GM12864 (cell line): ENCODE measurements around the gene LNPEP.
A peak's percentile ranks its signal among the peaks of the same experiment; 100 is the strongest.

Experiments used
- DNase-seq: peaks from one replicate; pipeline ENCODE4 v3.0.0-alpha.2; 2011; ENCODE audit warnings: low read depth
- H3K4me3 ChIP-seq: 2 replicates; pipeline ENCODE4 v1.5.1; 2011; ENCODE audit warnings: mild to moderate bottlenecking, low read depth, low read length, control low read depth
- TF ChIP-seq, protein P1 (sequence below): IDR thresholded peaks from 2 replicates; pipeline ENCODE4 v1.5.1; 2011; ENCODE audit warnings: low read depth, mild to moderate bottlenecking, moderate library complexity, low read length, control low read depth, inconsistent platforms; ENCODE audit errors: missing control alignments

The LNPEP gene

DNA sequence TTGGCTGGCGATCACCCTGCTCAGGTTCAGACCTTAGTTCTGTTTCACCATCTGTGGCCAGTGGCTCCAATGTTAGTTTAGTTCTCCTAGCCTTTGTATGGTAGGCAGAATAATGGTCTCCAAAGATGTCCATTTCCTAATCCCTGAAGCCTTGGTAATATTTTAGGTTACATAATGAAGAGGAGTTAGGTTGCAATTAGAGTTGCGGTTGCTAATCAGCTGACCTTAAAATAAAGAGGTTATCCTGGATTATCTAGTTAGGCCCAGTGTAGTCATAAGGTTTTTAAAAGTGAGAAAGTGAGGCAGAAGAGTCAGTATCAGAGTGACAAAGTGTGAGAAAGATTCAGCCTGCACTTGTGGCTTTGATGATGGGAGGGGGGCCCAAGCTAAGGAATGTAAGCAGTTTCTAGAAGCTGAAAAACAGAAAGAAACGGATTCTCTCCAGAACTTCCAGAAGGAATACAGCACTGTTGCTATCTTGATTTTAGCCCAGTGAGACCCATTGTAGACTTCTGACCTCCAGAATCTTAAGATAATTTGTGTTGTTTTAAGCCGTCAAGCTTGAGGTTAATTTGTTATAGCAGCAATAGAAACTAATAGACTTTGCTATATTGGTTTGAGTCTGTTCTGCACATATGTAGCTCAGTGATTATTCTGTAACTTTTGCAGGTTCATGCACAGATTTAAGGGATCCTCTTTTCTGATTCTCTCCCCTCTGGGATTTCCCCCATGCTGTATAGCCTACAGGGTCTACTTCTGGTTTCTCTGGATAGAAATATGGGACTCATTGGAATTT, 21.6 kb downstream of the LNPEP start:
- H3K4me3 ChIP-seq = peak overlapping the region; percentile 22; the same call in 1 of the 2 replicates
- DNase-seq = no peak
- TF ChIP-seq, protein P1, sequence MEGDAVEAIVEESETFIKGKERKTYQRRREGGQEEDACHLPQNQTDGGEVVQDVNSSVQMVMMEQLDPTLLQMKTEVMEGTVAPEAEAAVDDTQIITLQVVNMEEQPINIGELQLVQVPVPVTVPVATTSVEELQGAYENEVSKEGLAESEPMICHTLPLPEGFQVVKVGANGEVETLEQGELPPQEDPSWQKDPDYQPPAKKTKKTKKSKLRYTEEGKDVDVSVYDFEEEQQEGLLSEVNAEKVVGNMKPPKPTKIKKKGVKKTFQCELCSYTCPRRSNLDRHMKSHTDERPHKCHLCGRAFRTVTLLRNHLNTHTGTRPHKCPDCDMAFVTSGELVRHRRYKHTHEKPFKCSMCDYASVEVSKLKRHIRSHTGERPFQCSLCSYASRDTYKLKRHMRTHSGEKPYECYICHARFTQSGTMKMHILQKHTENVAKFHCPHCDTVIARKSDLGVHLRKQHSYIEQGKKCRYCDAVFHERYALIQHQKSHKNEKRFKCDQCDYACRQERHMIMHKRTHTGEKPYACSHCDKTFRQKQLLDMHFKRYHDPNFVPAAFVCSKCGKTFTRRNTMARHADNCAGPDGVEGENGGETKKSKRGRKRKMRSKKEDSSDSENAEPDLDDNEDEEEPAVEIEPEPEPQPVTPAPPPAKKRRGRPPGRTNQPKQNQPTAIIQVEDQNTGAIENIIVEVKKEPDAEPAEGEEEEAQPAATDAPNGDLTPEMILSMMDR = no peak

GRCh38 chr5:96958977-96959376, 23.1 kb downstream of the LNPEP start:
- TF ChIP-seq, protein P1 = no peak
- DNase-seq = no peak
- H3K4me3 ChIP-seq = peak overlapping the region; percentile 46

DNA sequence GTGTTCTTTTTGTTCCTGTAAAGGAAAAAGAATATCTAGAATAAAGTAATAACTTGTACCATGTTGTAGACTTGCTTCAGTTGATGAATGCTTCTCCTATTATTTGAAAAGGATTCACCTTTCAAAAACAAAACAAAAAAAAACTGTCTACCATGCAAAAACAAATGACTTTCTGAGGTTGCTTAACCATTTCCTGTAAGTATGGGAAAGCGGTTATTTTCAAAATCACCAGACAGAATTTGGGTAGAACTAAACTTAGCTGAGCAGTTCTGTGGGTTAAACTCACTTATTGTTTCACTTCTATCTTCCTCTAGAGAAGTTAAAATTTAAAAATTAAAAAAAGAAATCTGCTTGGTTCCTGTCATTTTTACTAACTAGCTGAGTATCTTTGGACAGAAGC, 25.2 kb downstream of the LNPEP start:
- H3K4me3 ChIP-seq = no peak overlapping the region
- DNase-seq = peak; percentile 73
- TF ChIP-seq, protein P1 = no peak

DNA sequence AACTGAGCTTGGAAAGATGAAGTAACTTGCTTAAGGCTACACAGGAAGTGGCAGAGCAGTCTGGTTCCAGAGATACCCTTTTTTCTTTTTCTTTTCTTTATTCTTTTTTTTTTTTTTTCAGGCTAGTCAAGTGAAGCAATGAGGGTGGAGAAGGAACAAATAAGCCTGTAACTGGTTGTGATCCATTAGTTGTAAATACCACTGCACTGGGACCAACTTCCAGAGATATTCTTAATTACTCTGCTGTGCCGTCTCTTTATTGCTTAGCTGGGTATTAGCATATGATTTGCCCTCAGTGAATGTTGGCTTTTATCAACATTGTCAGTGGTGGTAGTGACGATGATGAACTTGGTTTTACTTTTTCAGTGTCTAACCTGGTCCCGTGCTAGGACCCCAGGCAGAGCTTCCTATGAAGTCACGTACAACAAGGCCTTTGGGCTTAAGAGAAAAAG, 26.7 kb downstream of the LNPEP start:
- TF ChIP-seq, protein P1 = no peak
- H3K4me3 ChIP-seq = no peak overlapping the region
- no peak for DNase-seq

DNA sequence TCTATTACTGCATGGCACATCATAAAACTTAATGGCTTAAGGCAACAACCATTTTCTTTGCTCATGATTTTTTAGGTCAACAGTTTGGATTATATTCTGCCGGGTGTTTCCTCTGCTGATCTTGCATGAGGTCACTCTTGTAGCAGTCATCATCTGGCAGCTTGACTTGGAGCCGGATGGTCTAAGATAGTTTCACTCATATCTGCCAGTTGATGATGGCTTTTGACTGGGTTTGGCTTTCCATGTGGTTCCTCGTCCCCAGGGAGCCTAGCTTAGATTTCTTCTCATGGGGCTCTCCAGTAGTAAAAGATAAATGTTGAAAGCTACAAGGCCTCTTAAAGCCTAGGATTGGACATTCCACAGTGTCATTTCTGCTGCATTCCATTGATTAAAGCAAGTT, 27.4 kb downstream of the LNPEP start:
- no peak overlapping the region for H3K4me3 ChIP-seq
- no peak for DNase-seq
- TF ChIP-seq, protein P1 = no peak

DNA sequence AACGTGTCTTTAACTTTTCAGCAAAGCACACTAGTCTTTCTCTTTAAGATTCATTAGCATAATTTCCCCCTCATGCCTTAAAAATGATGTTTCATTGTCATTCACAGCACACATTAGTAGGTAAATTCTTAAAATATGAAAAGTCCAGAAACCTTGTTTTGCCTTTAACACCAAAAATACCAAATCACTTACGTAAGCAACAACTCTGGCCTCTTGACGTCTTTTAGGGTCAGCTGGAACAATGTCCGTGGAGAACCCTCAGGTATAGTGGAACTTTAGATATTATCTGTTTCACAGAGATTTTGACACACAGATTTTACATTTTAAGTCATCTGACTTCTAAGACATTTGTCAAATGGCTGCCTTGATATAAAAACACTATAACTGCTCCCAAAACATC, 30.9 kb downstream of the LNPEP start:
- TF ChIP-seq, protein P1 = no peak
- DNase-seq = no peak
- no peak overlapping the region for H3K4me3 ChIP-seq

- no peak for DNase-seq
- no peak overlapping the region for H3K4me3 ChIP-seq
- TF ChIP-seq, protein P1 = no peak
Observed at GRCh38 chr5:96967400-96967799, 31.5 kb downstream of the LNPEP start.
